Left renal cortex interstitium (tissue), 4 donors: Measurements from ENCODE around the gene GPRIN1. TPM values are rescaled to one million over a fixed set of nuclear protein-coding genes. Genes with fewer than 3 reads are reported as not detected.

Source experiments
- DNase-seq, 4 donors: peaks; one replicate each; pipeline ENCODE4 v3.0.0-alpha.2; 2013; ENCODE audit warnings: low read depth in 4 of 4, low spot score in 2 of 4, missing footprints in 1 of 4
- polyA plus RNA-seq, 4 donors: library from polyadenylated mRNA; unstranded; fragments of 120-200 nt; gene quantifications; one replicate each; pipeline ENCODE4 v1.2.1, GENCODE V29; 2013; ENCODE audit not compliant: insufficient read length in 4 of 4

The GPRIN1 gene
- polyA plus RNA-seq, 4 donors: 1.6 to 2.0 (median 1.8) TPM

DNA sequence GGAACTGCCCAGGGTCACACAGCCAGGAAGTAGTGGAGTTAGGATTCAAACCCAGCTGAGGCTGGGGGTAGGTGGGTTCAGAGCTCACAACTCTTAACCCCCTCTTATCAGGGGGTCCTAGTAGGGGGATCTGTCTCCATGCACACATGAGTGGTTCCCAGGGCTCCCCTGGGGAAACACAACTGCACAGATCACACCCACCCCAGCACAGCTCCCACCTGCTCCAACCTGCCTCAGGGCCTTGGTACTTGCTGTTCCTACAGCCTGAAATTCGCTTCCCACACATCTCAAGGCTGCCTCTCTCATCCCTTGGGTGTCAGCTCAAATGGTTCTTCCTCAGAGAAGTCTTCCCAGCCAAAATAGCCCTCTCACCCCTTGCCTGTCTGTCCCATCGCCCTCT is 15.6 kb upstream of the GPRIN1 start:
- no peak for DNase-seq

DNA sequence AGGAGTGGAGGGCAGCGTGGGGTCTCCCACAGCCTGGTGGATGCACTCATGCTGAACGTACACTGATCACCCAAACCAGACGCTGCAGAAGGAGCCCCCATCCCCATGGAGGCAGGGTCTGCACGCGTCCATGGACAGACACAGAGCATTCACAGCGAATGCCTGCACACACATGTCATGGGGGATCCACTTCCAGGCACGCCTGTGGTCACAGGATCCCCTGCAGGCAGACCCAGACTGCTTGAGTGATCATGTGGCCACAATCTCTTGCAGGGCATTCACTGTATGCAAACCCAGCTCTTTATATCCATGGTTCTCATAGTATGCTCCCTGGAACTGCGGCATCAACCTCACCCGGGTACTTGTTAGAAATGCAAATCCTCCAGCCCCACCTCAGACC is 15.0 kb upstream of the GPRIN1 start:
- DNase-seq: no peak

GRCh38 chr5:176624142-176624541 is 14.2 kb upstream of the GPRIN1 start:
- DNase-seq: no peak

DNA sequence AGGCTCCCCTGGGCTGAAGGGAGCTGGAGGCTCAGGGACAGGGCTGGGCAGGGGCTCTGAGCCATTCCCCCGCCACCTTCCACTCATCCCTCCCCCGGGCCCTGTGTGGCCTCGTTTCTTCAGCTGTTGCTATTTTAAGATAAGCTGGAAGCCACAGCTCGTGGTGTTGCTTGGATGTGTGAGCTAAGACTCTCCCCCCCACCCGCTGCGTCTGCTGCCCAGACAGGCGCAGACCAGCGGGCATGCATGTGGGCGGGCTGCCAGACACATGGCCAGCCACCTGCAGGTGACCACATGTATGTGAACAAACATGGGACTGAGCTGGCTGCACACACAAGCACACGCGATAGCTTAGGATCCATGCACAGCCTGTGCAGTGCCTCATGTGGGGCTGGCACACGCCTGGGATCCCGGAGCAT is 11.7 kb upstream of the GPRIN1 start:
- no peak for DNase-seq

DNA sequence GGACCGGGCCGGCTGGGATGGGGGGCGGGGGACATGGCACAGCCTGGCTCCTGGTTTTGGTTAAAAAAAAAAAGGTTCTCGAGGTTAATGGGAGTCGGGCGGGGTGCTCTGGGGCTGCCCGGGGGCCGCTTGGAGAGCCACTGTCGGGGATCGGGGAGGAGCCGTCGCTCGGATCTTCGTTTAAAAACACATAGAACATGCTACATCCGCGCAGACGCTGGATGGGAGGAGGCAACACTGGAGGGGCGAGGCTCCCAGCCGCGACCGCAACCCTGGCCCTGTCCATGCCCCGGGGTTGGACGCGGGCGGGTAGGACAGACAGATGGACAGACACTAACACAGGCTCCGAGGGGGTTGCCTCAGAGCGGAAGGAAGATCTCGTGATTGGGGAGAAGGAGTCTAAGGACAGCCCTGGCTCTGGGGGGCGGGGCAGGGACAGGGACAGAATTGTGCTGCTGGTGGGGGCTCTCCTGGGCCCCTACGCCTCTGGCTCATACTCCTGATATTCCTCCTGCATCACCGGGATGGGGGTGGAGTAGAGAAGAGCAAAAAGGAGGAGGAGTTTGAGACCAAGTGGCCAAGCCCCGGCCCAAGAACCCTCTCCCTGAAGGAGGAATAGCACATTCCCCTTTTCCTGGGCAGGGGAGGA is 10.5 kb upstream of the GPRIN1 start:
- DNase-seq: no peak

DNA sequence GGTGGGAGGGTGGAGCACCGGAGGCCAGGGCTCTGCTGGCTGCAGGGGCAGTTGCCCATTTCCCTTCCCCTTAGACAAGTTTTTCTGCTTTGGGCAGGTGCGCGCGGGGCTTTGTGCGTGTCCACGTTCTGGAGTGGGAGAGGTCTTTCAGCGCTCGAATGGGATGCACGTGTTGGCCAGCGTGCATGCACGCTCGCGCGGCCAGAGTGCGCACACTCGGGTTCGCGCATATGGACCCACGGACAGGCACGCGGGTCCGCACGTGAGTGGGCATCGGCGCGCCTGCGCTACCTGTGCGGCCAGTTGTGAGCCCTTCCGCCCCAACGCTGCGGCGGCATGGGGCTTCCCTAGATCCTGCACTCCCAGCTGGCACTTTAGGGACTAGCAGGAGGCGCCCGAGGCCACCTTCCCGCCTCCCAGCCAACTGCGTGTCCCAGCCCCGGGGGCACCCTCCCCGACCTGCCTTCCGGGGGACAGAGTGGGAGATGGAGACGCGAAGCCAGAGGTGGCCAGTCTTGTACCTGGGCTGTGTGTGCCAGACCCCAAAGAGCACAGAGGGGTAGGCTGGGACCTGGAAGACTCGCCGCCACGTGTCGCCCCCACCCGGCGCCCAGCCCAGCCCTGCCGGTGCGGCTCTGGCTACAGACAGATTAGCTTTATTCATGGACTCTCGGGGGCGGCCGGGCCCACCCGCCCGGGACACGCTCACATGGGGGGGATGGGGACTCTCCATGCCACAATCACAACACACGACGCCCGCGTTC is 9.8 kb upstream of the GPRIN1 start:
- DNase-seq: no peak

DNA sequence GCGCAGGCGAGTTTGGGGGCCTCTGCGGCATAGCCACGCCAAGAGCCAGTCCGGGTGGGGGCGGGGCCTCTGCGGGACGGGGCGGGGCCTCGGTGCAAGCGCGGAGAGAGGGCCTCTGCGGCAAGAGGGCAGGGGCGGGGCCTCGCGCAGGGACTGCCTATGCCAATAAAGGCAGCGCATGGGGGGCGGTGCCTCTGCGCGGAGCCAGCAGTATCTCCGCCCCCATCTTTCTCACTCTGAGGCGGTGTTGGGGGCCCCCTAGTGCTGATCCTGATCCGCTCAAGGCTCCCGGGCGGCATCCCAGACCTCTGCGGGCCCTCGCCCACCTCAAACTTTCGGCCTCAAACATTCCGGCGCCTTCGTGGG is 9.2 kb upstream of the GPRIN1 start:
- DNase-seq: peak in 2 of 4 donors; percentile 39 to 54

DNA sequence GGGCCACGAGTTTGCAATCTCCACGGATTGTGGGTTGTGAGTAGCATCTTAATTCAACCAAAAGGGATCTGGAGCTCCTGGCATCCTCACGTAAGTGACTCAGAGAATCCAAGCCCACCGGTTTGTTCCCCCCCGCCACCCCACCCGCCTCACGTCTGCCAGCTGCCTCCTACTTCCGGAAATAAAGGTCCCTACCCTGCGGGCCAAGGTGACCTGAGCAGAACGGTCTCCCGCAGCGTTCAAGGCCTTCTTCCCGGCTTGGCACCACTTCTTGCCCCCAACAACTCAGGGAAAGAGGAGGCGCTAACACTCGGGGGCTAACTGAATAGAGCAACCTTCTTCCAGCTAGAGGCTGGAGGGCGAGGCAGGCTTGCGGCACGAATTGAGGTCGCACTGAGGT is 8.8 kb upstream of the GPRIN1 start:
- DNase-seq: no peak

DNA sequence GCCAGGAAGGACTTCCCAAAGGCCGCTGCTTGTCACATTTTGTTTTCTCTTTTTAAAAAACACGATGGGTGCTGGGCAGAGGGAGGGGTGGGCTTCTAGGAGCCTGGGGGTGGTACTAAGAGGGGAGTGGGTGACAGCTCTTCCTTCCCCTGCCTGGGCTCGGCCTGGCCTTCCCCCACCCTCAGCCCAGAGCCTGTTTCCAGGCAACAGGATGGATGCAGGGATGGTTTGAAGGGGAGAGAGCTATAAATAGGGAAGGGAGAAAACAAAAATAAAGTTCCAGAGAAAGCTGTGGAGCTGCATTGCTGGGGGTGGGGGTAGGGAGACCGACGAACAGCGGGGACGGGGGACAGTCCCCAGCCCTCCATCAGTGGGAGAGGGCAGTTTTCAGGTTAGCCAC is 6.6 kb upstream of the GPRIN1 start:
- no peak for DNase-seq

DNA sequence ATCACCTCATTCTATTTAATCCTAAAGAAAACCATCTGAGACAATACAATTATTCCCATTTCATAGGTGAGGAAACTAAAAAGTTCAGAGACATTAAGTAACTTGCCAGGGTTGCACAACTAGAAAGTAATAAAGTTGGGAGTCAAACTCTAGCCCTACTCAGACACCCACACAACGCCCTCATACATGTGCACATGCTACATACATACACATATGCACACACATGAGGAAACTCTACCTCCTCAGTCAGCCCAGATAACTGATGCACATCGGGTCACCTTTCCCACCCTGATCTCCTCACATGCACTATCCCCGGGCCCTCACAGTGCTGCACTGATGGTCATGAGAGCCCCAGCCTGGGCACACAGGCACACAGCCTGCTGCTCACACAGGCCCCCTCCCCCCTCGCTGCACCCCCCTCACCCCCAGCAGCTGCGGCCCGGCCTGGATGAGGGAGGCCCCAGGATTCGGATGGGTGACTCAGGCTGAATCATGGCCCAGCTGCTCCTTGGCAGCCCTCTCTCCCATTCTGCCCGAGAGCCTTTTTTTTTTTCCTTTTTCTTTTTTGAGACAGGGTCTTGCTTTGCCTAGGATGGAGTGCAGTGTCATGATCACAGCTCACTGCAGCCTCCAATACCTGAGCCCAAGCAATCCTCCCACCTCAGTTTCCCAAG is 5.0 kb upstream of the GPRIN1 start:
- no peak for DNase-seq

DNA sequence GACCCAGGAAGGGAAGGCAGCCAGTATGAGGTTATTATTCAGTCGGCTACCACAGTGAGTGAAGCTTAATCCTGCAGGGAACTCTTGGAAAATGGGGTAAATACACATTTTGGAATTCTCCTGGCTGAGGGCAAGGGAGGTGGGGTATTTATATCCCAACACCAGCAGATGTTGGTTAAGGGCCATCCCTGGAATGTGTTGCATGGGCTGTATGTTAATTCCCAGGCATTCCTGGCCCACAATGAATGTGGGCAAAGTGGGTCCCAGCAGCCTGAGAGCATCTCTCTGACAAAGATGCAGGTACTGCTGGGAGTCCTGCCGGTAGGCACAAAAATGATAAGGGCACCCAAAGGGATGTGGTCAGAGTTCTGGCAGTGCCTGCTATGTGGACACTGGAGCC is 2.9 kb upstream of the GPRIN1 start:
- DNase-seq: no peak

- DNase-seq: no peak
Observed at GRCh38 chr5:176612008-176612407, 2.1 kb upstream of the GPRIN1 start.

DNA sequence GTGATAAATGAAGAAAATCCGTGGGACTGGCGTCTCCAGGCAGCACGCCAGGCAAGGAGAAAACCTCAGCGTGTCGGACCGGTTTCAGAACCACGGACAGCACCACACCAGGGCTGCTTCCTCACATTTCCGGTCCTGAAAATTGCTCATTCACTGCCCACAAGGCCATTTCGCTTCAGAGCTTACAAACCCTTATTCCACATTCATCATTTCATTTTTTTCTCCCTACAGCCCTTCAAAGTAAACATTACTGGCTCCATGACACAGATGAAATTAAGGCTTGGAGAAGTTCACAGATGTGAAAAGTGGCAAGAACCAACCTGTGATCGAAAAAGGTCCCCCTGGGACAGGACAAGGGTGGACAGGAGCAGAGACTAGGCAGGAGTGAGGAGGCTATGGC is 1.5 kb upstream of the GPRIN1 start:
- DNase-seq: peak in 3 of 4 donors; percentile 58 to 80 (median 62)

DNA sequence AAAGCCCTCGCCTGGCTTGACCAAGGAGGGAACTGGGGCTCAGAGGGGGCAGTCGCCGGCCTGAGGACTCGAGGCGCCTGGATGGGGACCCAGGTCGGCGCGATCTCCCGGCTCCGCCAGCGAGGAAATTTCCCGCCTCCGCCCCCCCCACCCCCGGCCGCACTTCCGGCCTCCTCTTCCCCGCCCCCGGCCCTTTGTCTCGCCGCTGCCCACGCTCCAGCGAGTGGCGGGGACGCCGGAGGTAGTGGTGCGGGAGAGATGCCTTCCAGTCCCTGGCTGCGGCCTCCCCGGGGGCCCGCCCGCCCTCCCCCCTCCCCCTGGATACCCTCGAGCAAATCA is 448 bp upstream of the GPRIN1 start:
- DNase-seq: no peak

GRCh38 chr5:176608937-176609723 is 826 bp downstream of the GPRIN1 start:
- no peak for DNase-seq

- DNase-seq: no peak
Observed at GRCh38 chr5:176608142-176608705, 1.7 kb downstream of the GPRIN1 start.

DNA sequence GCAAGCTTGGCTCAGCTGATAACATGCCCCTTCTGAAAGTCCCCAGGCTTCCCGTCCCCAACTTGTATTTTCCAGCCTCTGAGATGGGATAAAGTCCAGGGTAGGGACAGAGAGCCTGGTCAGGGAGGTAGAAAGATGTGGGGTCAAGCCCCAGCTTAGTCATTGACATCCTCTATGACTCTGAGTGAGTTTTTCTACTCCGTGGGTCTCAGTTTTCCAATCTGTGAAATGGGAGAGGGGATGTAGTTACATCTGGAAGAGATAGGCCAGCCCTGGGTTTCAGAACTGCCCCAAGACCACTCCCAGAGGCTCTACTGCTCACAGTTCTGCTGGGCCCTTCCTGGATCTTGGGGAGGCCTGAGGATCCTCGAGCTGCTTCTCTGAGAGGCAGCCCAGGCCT is 3.1 kb downstream of the GPRIN1 start:
- no peak for DNase-seq

DNA sequence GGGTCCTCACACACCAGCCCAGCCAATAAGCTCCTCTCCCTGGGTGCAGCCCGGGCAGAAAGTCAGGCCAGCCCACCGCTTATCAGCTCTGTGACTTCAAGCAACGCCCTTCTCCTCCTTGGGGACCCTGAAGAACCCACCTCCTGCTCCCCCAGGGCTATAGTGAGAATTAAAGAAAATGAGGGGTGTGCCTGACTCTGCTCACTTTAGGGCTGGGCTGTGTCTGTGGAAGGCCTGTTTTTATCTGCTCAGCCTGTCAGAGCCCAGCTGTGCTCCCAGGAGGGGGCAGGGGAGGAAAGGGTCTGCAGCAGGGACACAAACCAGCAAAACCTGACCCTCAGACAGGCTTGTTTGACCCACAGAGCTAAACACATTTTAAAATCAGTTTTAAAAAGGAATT is 3.9 kb downstream of the GPRIN1 start:
- DNase-seq: no peak

DNA sequence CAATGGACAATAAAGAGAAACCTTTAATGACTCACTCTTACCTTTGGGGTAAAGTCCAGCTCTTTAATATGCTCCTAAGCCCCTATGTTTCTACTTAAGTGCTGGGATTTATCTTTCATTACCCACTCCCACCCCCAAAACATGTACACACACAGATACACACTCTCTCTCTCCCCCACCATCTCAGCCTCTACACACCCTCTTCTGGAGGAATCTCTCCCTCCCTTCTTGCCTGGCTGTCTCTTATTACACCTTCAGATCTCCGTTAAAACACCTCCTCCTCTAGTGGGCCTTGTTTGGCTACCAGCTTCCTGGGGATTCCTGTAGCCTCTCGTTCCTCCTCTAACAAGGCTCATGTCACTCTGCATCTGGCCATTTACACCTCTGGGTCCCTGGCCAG is 6.9 kb downstream of the GPRIN1 start:
- DNase-seq: no peak

- no peak for DNase-seq
Observed at GRCh38 chr5:176601901-176602482, 8.0 kb downstream of the GPRIN1 start.
